SU-DHL-6 (cell line): ENCODE data around the gene CSRNP3.

Source experiments
- CTCF ChIP-seq: fragments of 200-600 bp; sonication (generic); IDR thresholded peaks from one replicate; pipeline ENCODE4 v1.5.1; 2017; ENCODE audit warnings: antibody characterized with exemption, mild to moderate bottlenecking, low read length, moderate library complexity; ENCODE audit not compliant: insufficient read depth, poor library complexity, severe bottlenecking
- EZH2phosphoT487 ChIP-seq: fragments of 200-600 bp; sonication (generic), shearing (Covaris generic); conservative IDR thresholded peaks from 2 replicates; pipeline ENCODE4 v1.6.1; 2018; ENCODE audit warnings: mild to moderate bottlenecking, antibody characterized with exemption, low read length, moderate library complexity, mixed read lengths

GRCh38 chr2:165655661-165656060, 186.2 kb downstream of the CSRNP3 start:
- TF ChIP-seq CTCF (no peak), EZH2phosphoT487 (no peak)
